ENCODE results near the gene PHC2.

The PHC2 gene

DNA sequence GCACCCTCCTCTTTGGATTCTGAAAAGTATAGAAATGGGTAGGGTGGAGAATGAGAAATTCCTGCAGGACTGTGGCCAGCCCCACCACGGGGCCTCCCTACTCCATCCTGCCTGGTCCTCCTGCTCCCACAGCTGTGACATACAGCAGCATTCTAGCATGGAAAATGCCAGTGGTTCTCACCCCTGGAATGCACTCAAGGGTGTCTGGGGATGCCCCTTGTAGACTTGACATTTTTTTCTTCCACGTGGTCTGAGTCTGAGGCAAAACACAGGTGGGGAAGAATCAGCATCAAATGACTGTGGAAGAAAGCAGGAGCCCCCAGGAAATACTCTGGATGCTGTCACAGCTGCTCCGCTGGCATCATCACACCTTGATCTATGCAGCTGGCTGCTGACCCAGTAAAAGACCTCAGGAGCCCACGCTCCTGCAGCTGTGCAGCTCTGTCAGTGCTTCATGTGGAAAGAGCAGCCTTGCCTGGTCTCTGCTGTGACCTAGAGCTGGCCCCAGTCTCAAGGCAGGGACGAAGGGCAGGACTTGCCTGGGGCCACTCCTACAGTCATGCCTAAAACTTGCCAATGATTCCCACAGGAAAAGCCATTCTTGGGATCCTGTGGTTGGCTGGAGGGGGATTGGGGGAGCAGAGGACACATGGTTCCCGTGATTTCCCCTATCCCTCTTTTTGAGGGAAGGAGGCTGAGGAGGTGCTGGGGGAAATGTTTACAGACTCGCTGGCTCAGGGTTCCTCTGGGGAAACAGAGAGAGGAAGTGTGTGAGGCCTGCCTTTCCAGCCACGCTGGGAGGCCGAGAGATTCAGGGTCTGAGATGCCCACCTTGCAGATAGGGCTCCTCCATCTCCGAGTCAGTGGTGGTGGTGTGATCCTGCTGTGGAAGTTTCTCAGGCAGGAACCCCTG lies 99.2 kb downstream of the PHC2 start:
- no peak for DNase-seq (ENCODE audit: low spot score)

DNA sequence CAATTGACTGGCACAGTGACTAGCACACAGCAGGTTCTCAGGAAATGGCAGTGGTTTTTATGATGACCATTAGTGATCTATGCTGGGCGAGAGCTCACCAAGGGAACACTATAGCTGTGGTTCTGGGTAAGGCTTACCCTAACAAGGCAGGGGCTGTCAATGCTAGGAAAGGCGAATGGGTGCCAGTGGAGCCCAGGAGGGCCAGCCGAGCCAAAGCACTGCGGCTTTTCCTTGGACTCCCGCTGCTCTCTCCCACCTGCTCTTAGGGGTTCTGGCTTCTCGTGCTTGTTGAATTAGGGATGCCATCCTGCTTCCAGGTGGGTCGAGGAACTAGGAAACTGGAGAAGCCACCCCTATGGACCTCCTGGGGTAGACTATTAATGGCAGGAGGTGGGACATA lies 100.0 kb downstream of the PHC2 start:
- DNase-seq (ENCODE audit: low spot score): no peak

DNA sequence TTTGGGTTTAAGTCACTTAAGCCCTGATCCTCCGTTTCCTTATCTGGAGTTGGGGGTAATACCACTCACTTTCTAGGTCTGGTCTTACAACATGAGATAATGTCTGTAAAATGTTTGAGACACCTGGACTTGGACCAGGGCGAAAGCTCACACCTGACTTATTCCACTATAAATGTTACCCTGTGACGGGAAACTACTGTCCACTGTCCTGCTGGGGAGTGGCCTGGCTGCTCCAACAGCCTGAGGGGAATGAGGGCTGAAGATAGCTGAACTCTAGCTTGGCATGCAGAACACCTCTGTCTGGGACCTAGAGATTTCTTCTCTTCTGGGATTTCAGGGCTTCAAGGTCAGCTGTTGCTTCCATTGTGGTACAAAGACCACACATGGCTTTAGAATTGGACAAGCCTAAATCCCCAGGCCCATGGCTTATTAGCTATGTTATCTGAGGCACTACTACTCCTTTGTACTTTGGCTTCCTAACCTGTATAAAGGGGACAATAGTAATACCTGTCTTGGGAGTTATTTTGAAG lies 100.5 kb downstream of the PHC2 start:
- no peak for DNase-seq (ENCODE audit: low spot score)

DNA sequence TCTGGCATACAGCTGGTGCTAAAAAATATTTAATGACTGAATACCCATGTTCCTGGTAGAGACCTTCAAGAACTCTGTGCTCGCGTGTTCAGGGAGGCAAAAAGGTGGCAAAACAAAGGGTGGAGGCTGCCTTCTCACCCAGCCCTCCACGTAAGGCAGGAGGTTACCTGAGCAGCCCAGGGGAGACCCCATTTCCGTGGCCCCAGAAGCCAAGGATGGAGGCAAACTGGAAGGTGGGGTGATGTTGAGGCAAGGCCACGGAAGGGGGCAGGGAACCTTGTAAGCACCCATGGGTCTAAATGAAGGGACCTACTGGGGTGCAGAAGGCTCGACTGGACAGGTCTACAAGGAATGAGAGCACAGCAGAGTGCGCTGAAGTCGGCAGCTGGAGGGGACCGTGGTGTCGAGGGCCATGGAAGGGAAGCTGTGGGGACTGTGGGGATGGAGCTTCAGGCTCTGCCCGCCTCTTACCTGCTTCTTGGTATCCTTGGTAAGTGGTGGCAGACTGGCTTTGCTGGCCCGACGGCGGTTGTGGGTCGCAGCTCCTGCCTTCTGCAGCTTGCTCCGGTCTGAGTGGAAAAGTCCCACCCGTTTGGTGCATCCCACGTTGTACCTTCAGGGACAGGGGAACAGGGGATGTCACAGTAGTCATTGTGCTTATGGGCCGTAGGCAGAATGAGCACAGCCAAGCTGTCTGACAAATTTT lies 101.1 kb downstream of the PHC2 start:
- DNase-seq (ENCODE audit: low spot score): no peak

DNA sequence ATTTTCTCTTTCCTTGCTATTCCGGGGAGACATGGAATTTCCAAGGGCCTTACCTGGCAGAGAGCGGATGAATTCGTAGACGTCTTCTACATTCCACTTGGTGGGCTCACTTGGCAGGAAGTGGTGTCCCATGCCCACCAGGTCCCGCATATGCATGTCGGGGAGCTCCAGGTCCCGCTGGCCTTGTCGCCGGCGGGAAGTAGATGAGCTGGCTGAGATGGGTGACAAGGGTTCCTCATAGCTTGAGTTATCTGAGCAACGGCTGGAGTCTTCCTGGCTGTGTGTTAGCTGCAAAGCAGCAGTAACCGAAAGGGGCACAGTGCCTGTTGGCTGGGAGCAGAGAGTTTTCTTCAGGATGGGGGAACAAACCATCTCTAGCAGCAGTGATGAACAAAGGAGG lies 102.1 kb downstream of the PHC2 start:
- no peak for DNase-seq (ENCODE audit: low spot score)

DNA sequence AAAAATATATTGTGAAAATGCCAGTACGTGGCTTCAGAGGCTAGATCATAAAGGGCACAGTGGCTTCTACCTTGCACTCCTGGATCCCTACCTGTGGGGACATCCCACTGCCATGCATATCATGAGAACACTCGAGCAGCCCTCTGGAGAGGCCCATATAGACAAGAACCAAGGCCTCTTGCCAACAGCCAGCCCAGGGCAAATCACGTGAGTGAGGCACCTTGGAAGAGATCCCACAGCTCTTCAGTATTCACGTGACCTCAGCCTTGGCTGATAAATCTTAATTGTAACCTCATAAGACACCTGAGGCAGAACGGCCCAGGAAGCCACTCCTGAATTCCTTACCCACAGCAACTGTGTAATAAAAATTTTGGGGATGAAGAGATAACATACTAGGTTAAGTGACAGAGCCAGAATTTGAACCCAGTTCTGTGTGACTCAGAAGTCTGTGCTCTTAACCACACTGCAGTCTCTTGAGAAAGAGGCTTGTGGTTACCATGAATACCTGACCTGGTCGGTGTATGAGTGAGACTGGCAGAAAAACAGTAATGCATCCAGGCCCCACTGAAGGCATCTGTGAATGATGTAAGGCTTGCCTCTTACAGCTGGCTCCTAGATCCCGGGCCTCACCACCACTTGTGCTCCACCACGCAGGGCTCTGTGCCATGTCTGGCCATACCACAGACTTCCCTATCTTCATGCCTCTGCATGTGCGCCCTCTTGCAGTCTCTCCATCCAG lies 103.1 kb downstream of the PHC2 start:
- no peak for DNase-seq (ENCODE audit: low spot score)

DNA sequence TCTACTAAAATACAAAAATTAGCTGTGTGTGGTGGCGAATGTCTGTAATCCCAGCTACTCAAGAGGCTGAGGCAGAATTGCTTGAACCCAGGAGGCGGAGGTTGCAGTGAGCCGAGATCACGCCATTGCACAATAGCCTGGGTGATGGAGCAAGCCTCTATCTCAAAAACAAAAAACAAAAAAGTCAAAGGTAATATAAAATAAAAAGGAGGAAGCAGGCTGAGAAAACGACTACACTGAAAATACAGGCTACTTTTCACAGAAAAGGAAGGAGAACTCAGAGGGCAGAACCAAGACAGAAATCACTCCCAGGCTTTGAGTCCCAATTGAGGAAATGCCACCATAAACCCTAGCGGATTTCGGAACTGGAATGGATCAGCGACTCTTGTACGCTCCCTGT lies 104.1 kb downstream of the PHC2 start:
- no peak for DNase-seq (ENCODE audit: low spot score)

DNA sequence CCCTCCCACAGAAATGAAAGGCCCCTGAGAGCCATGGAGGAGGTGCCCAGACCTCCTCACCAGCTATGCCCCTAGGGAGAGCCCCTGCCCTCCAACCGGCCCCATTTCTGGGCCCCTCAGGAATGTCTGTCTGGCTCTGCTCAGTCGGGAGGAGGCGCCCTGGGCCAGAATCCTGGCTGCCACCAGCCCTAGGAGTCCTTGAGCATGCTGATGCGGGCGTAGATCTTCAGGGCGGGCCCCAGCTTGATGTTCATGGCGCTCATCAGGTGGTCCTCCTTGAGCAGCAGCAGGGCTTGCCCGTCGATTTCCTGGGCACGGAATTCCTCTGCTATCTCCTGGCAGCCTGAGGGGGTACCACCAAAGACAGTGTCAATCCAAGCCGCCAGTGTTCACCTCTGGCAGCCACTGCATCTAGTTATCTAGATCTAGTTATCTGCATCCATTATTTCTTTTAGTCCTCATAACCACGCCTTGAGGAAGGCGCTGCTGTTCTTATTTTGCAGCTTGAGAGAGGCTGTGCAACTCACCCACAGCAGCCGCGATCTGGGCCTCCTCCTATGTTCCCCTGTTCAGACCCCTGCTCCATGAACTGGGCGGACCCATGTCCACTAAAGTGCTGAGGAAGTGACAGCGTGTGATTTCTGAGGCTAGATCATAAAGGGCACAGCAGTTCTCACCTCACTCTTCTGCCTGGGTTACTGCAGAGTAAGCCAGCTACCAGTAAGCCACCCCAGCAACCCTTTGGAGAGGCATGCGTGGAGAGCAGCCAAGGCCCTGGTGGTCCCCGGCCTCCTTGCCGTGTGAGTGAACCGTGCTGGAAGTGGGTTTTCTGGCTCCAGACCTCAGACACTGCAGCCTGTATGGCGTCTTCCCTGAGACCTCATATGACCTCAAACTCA lies 106.0 kb downstream of the PHC2 start:
- DNase-seq (ENCODE audit: low spot score): no peak

DNA sequence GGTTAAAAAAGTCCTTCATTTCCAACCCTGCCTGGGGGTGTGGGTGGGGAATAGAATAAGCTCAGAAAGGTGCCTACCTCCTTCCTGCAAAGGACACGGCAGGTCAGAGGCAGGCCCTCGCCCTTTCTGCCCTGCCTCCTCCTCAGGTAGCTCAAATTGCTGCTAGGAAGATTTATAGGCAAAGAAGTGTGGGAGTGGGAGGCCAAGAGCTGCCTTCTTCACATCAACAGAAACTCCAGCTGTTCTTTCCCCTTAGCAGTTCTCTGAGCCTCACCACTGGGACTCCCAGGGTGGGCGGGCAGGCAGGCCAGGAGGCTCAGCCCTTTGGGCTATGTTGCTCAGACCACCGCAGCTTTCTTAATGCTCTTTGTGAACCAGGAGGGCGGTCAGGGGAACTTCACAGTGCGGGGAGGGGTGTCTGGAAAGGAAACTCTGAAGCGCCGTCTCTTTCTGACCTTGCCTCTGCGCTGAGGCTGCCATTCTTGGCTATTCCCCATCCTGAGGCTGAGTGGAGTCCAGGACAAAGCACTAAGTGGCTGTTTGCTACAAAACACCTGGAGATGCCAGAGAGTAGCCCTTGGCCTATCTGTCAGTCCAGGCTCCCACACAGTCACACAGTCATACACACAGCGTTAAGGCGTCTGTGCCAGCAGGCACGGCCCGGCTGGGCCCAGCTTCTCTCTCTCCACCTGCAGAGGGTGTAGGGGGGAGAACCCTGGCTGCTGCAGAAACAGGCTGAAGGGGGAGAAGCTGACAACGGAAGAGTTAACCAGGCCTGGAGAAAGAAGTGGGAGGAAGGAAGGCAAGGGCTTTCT lies 107.0 kb downstream of the PHC2 start:
- DNase-seq (ENCODE audit: low spot score): no peak

DNA sequence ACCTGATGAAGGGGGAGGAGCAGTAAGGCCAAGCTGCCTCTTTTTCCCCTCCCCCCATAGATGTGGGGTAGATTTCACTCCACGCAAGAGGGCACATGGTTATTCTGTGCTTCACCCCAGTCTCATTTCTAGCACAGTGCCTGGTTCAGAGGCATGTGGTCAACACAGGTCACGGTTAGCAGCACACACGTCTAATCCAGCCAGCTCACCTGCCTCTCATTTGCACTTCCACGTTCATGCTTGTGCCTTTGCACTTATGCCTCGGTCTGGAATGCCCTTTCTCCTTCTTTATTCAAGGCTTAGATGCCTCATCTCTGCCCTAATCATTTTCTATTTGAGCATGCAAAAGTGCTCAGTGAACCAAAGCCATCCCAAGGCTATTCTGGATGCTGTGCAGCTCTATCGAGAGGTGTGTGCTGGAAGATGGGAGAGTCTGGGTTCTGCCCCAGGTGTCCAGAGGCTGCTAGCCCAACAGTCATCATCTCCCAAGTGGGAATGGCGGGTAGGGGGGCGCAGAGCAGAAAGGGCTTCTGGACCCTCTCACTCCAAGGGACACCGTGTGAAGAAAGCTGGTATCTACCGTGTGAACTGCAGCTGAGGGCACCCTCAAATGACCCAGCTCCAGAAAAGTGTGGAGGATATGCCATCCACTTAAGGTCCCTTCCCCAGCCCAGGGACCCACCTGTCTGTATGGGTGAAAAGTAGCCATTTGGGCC lies 107.9 kb downstream of the PHC2 start:
- no peak for DNase-seq (ENCODE audit: low spot score)

DNA sequence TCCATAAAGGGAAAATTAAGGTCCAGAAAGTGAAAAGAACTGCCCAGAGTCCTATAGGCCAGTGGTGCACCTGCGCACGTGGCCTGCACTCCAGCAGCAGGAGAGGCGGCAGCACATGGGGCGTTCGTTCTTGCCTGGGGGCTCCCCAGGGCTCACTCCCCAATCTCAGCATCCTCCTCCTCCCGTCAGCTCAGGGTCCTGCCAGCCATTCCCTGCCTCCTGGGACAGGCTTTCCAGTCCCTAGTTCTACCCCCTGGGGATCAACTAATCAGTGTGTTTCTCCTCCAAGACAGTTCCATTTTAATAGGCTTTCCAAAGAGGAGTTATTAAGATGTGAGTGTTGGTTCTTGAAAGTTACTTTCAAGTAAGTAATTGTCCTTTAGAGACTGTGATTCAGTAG lies 108.8 kb downstream of the PHC2 start:
- no peak for DNase-seq (ENCODE audit: low spot score)

DNA sequence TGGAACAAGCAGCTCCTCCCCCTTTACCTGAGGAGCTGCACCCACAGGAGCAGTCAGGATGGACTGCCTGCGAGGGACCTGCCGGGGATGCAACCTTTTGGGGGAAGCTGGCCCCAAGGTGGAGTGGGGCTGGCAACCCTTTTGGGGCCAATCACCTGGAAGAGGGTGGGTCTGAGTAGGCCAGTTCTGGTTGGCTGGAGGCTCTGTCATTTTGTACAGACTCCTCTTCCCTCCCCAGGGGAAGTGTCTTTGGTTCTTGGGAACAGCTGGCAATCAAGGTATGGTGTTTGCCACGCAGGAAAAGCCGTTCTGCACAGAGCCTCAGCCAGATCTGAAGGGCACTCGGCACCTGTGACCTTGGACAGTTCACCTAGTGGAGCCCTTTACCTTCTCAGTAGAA lies 109.7 kb downstream of the PHC2 start:
- no peak for DNase-seq (ENCODE audit: low spot score)

DNA sequence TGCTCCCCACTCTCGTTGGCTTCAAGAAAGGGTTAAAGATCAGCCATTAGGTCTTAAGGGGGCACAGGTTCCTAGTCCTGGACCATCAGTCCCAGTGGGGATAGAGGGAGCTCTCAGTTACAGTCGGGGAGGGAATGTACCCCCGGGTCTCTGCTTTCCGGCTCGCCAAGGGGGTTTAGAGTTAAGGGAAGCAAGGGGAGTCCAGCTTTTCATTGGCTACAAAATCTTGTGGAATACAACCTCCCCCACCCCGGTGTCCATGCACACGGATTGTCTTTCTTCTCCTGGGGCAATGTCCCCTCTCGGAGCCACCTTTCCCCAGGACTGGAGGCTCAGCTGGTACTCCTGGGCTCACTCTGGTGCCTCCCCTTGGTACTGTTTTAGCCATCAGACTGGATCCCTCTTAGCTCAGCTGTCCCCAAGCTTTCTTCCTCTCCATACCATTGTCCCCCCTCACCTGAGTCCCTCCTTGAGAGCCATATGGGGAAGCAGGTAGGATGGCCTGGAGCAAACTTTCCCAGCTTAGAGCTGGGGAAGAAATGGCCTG lies 110.2 kb downstream of the PHC2 start, which contains the start of gene A3GALT2:
Gene A3GALT2 (minus strand): TSS at position 480 of the 547 bp plus-strand sequence. CDS start 0 bp downstream, at position 480.
- DNase-seq (ENCODE audit: low spot score): no peak

DNA sequence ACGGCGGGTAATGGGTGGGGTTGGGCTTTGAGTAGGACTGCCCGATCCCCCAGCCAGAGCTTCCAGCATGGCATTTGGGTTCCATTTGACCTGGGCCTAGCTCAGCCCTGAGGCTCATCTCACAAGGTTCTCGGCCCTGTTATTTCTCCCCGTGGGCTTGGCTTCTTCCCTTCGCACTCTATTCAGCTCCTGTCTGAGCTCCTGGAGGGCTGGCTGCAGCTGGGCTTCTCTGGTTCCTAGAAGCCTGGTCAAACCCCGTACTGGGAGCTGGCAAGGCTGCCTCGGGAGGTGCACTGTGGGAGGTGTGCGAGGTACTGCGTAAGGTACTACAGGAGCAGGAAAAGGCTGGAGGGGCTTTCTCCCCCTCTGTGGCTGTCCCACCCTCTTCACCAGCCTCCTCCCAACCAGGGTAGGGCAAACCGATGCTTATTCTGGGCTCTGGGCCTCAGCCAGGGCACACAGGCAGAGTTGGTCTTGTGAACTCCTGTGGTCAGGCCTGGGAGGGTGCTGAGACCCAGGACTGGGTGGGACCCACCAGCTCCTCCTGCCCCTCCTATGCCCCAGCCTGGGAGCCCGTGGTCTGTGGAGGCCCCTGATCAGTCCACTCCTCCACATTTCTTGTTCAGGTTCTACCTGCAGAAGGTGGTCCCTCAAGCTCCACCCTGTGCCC lies 110.8 kb downstream of the PHC2 start:
- no peak for DNase-seq (ENCODE audit: low spot score)

DNA sequence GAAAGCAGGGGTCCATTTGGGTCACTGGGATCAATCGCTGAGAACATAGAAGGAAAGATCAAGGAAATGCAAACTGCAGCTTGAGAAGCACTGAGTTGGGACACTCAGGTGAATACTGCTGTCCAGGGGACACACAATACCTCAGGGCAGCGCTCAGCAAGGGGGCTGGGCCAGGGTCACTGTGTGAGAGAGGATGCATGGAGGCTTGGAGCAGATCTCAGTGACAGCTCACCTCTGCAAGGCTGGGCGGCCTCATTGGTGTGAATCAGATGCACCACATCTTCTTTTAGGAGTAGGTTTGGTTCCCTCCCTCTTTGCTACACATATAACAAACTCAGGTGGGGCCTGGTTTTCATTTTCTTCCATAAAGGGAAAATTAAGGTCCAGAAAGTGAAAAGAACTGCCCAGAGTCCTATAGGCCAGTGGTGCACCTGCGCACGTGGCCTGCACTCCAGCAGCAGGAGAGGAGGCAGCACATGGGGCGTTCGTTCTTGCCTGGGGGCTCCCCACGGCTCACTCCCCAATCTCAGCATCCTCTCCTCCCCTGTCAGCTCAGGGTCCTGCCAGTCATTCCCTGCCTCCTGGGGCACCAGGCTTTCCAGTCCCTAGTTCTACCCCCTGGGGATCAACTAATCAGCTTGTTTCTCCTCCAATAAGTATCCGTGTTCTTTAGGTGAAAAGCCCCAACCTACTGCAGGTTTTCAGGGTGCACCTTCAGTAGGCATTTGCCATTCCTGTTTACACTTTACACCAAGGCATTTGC lies 111.5 kb downstream of the PHC2 start:
- DNase-seq (ENCODE audit: low spot score): no peak

DNA sequence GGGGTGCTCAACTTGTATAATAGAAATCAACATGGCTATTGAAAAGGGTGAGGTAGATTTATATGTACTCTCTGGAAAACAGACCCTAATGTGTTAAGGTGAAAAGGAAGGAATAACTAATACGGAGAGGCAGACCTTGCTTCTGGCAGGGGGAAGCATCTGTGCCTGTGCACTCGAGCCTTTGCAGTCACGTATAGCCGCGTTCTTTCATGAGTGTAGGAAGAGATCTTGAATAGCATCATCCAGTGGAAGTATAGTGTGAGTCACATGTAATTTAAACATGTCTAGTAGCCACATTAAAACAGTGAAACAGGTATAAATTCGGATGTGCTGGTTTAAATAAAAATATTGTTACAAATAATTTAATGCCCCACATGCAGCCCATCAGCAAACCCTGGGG lies 112.9 kb downstream of the PHC2 start:
- DNase-seq (ENCODE audit: low spot score): no peak

DNA sequence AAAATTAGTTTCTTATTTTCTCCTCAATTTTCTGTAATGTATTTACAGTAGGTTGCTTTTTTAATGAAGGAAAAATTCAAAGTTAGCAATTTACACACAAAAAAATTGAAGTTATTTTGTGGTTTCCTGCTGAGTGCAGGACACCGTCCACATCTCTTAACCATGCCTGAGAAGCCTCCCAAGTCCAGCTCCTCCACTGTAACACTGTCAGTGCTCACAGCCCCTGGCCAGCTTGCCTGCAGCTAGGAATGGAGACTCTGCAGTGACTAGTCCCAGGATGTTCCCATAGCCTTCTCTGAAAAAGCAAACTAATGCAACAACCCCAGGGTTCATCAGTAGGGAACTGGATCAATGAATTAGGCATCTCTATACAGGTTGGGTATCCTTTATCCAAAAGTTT lies 113.5 kb downstream of the PHC2 start:
- no peak for DNase-seq (ENCODE audit: low spot score)

DNA sequence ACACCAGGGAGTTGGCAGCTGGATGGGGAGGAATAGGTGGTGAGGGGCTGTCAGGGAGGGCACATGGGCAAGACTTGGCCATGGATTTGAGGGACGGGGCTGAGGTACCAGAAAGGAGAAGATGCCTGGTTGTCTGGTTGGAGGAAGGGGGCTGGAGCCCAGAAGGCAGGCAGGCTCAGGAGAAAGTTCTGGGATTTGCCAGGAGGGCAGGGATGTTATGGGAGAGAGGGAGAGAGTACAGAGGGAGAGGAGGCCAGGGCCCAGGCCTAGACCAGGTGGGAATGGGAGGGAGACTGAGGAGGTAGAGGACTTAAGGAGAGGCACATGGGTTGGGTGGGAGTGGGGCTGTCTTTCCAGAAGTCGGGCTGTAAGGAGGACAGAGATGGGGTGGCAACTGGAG lies 114.3 kb downstream of the PHC2 start:
- DNase-seq (ENCODE audit: low spot score): no peak
